NCI-H1694 treated with DMSO at 0.1 percent for 48 hours (cell line): Measurements from ENCODE around the gene CCDC185.
"Not testable (repeated sequence)": the region's sequence is repeated elsewhere in the genome, so short reads cannot be mapped to it uniquely, and the experiment has no call there.

Experiments
- DNase-seq: peaks from one replicate; lab custom pipeline; 2025; lab: John Stamatoyannopoulos, UW

Gene CCDC185

DNA sequence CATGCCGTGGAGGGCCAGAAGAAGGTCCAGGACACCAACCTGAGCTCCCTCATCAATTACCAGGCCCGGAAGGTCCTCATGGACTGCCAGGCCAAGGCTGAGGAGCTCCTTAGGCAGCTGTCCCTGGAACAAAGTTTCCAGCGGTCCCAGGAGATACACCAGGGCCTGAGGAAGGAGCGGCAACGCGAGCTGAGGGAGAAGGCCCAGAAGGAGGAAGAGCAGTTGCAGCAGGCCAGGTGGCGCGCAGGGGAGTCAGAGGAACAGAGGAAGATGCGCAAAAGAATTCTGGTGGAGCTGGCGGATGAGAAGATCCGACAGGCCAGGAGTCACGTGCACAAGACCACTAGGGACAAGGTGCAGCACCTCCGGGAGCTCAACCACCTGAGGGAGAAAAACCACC lies 1.5 kb downstream of the CCDC185 start:
- no peak for DNase-seq

DNA sequence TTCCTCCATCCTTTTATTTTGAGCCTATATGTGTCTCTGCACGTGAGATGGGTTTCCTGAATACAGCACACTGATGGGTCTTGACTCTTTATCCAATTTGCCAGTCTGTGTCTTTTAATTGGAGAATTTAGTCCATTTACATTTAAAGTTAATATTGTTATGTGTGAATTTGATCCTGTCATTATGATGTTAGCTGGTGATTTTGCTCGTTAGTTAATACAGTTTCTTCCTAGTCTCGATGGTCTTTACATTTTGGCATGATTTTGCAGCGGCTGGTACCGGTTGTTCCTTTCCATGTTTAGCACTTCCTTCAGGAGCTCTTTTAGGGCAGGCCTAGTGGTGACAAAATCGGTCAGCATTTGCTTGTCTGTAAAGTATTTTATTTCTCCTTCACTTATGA lies 6.2 kb downstream of the CCDC185 start:
- not testable (repeated sequence) for DNase-seq

DNA sequence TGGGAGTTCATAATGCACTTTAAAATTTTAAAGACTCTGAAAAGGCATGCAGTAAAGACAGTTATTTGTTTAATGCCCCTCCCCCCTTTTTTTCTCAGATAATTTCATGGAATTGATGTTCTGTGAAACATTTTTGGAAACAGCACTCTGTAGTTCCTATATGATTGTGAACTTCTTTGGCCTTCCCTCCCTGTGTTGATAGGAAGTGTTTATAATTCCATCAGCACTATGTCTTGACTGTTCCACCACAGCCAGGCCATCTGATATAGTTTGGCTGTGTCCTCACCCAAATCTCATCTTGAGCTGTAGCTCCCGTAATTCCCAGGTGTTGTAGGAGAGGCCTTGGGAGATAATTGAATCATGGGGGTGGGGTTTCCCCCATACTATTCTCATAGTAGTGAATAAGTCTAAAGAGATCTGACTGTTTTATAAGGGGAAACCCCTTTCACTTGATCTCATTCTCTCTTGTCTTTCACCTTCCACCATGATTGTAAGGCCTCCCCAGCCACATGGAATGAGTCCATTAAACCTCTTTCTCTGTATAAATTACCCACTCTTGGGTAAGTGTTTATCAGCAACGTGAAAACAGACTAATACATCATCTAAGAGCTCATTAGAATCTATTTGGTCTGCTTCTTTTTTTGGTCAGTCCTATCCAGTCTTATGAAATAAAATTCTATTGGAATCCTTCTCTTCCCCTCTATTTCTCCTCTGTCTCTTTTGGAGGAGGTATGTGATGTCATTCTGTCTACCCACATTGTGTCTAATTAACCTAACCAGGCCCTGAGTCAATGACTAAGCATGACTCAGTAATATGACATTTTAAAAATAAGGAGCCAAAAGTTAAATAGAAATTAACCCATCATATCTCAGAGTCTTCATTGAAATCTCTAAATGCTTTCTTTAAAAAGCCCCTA lies 8.9 kb downstream of the CCDC185 start:
- DNase-seq: no peak

DNA sequence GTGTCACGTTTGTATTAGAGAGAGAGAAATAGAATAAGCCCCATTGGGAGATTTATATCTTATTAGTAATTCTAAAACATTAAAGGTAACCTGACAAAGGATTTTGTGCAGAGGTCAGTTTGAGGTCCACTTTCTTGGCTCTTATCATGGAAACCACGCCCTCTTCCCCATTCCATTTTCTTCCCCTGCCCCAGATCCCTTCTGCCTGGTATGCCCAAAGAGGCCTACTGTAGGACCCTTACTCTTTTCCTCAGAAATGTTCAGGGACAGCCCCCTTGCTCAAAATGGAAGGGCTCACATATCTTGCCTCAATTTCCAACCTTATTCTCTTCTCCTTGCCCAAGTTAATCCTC lies 9.6 kb downstream of the CCDC185 start:
- no peak for DNase-seq

DNA sequence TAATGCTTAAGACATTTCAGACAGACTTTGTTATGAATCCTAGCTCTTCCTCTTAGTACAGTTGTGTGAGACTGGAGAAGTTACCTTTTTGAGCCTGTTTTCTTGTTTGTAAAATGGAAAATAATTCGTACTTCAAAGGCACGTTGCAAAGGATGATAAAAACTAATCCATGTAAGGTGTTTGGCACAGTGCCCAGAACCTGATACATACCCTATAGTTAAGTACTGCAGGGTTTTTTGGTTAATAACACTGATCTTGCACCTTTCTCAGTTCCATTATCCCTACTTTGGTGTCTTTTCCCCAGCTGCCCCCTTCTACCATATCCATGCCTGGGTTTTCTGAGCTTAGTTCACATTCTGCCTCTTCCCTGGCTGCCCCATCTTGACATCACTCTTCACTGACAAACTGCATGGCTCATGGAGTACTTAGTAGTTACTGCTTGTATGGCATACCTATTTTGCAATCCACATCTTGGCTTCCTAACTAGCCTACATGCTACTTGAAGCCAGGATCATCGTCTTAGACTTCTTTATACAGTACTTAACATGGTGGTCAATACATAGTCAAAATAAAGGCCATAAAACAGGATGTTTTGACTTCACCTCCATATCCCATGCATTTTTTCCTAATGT lies 10.1 kb downstream of the CCDC185 start:
- no peak for DNase-seq

GRCh38 chr1:223405507-223405906 lies 12.3 kb downstream of the CCDC185 start:
- DNase-seq: no peak

- DNase-seq: no peak
Observed at GRCh38 chr1:223410036-223410435, 16.8 kb downstream of the CCDC185 start.

DNA sequence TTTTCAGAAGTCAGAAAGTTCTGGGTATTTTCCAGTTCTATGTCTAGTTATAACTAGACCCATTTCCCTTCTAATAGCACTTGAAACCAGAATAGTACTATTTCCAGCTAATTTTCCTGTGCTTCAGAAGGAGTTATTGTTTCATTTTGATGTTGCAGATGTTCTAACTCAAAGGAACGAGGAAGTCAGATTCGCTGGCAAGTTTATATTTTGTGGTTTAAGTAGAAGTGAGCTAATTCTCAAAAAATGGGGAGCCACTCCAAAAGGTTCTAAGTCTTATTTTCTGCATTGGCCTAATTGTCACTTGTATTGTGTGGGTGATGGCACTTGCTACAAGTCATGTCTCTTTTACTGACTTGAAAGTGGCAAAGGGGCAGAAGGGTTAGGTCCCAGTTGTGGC lies 18.1 kb downstream of the CCDC185 start:
- DNase-seq: no peak

DNA sequence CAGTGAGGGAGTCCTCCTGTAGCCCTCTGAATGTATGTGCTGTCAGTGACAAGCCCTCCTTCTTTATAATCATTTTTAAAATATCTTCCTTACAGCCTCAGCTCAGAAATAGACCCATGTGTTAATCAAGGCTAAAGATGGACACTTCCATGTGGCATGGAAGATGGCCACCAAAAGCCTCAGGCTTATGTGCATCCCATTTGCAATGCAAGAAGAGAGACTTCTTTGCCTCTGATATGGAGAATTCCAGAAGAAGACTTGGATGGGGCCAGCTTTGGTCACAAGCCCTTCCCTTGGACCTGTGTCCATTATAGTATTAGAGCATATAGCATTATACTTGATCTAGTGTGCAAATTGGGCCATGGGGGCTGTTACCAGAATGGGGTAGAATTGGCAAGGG lies 18.5 kb downstream of the CCDC185 start:
- no peak for DNase-seq

DNA sequence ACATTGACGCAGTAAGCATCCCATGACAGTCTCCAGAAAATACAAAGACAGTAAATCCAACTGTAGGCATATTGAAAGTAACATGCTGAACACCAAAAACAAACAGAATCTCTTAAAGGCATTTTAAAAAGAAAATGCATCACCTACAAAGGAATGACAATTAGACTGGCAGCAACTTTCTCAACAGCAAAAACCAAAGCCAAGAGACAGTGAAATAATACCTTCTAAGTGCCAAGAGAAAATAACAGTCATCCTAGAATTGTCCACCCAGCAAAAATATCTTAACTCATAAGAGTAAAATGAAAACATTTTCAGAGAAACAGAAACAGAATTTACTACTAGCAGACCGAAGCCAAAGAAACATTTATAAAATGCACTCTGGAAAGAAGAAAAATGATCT lies 20.0 kb downstream of the CCDC185 start:
- DNase-seq: no peak

GRCh38 chr1:223417444-223417843 lies 24.2 kb downstream of the CCDC185 start:
- DNase-seq: no peak

GRCh38 chr1:223417903-223418663 lies 24.9 kb downstream of the CCDC185 start:
- no peak for DNase-seq

DNA sequence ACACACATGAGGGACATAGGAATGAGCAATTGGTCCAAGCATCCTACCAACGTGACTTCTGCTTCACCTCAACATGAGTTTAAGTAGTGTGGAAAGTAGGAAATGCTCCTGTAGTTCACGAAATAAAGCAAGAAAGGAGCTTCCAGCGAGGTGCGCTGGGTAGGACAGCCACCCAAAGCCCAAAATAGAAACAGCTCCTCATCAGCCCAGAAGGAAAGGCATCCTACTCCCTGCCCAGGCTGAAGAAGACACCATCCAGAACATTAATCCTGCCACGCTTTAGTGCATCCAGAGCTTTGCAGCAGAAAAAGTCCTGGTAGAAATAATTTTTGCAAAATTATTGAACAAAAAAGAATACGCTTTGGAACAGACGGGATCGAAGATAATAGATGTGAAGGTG lies 25.9 kb downstream of the CCDC185 start:
- no peak for DNase-seq

DNA sequence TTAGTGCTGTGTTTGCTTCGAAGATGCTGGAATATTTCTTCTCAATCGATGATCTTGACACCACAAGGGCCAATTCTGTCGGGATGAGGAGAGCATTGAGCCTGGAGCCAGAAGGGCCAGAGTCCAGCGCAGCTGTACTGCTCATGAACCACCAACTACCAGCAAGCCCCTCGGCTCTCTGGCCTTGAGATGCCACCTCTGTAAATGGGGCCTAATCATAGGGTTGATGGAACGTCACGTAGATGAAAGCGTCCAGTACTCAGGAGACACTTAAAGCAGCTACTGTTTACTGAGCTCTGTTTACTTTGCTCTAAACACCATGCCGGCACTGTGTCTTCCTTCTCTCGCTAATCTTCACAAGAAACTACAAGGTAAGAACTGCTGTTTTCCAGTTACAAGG lies 26.3 kb downstream of the CCDC185 start:
- DNase-seq: no peak

DNA sequence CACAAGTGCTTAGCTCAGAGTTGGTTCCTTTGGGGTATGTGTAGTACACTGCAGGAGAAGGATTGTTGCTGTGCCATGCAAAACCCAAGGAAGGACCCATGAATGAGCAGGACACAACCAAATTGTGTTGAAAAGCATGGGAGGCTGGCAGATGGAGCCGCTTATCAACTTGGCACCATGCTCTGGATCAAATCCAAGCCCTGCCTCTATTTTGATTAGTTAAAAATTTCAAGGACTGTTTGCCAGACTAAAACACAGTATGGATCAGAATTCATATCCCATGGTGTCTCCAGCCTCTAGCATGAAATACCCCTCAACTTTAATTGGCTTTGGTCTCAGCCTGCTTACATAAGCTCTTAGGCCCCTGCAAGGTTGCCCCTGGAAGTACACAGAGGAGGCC lies 27.8 kb downstream of the CCDC185 start:
- DNase-seq: peak; percentile 82

DNA sequence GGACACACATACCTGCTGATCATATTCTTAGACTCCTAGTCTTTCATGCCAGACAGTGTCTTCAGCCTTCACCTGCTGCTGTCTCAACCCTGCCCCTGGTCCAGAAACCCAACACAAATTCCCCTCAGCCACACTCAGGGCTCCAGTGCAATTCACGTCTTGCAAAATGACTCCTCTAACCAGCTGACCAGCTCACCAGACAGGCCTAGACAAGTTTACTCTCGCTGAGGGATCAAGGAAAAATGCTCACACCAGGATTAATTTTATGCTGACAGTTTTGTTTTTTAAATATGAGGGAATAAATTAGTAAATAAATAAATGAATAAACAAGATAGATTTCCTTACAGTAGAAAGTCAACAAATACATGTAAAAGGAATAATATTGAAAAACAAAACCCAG lies 28.5 kb downstream of the CCDC185 start:
- no peak for DNase-seq

DNA sequence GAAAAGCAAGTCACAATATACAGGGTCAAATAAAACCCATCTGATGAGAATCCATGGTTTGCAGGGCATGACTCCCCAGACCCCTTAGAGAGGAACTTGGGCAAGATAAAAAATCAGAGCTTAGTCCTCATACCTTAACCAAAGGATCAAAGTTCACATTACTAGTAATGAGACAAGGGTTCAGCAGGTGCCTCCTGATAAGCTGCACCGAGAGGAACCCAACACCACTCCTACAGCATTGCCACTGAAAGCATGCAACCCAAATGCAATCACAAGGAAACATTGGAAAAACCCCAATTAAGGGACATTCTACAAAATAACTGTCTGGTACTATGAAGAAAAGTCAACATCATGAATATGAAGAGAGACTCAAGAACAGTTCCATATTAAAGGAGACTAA lies 29.7 kb downstream of the CCDC185 start:
- DNase-seq: no peak

- DNase-seq: no peak
Observed at GRCh38 chr1:223423641-223424233, 30.5 kb downstream of the CCDC185 start.

DNA sequence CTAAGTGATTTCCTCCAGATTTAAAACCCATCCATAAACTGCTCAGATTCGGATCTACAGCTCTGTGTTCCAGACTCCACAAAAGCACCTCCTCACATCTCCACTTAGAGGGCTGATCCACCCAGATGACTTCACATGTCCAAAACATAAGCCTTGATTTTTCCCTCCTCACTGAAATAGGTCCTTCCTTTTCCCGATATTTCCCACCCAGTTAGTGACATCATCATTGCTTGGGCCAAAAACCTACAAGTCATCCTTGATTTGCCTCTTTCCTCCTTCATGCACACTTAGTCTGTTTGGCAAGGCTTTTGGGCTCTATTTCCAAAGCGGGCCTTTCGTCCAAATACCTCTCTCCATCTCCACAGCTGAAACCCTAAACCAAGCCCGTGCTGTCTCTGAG lies 32.3 kb downstream of the CCDC185 start:
- DNase-seq: no peak

GRCh38 chr1:223426936-223427335 lies 33.7 kb downstream of the CCDC185 start:
- no peak for DNase-seq

- DNase-seq: peak; percentile 75
Observed at GRCh38 chr1:223429313-223429731, 36.1 kb downstream of the CCDC185 start.

- no peak for DNase-seq
Observed at GRCh38 chr1:223429821-223430220, 36.6 kb downstream of the CCDC185 start.

GRCh38 chr1:223430236-223430635 lies 37.0 kb downstream of the CCDC185 start:
- no peak for DNase-seq
